B cell (primary cell): Measurements from ENCODE around the gene FAR2. TPM values are rescaled to one million over a fixed set of nuclear protein-coding genes. Genes with fewer than 3 reads are reported as not detected.

Experiments used
- ATAC-seq: fragments of 200-7000 bp; cut with Tn5 transposase; one replicate; pipeline ENCODE4 v1.10.0; 2021; ENCODE audit warnings: low read depth, mild to moderate bottlenecking, moderate number of reproducible peaks, moderate library complexity
- CTCF ChIA-PET: fragments of 350-600 bp; sonication (Branson Sonifier 250); formaldehyde crosslinking; loops from one replicate; lab custom pipeline; 2021; ENCODE audit warnings: antibody characterized with exemption, inconsistent platforms; lab: Charles Lee
- POLR2A ChIA-PET: fragments of 350-600 bp; sonication (Branson Sonifier 250); formaldehyde crosslinking; loops from one replicate; lab custom pipeline; 2021; ENCODE audit warnings: antibody characterized with exemption; lab: Charles Lee
- DNase-seq: peaks from one replicate; pipeline ENCODE4 v3.0.0; 2013
- H2AFZ ChIP-seq: 2 replicates; pipeline ENCODE4 v1.6.1; 2012; ENCODE audit warnings: mild to moderate bottlenecking, low read depth, low read length; ENCODE audit not compliant: insufficient read depth, poor library complexity, severe bottlenecking
- H3K27ac ChIP-seq, 2 donors: 1 replicate in 1 of 2; 2 replicates in 1 of 2; pipeline ENCODE4 v1.5.1; 2012 to 2013; ENCODE audit warnings: low read length in 2 of 2, mild to moderate bottlenecking in 2 of 2, moderate library complexity in 1 of 2
- H3K27me3 ChIP-seq, 4 experiments: fragments of 200-600 bp in 1 of 4; sonication (generic) in 1 of 4; replicated peaks in 1 of 4; 1 replicate in 2 of 4; 2 replicates in 2 of 4; pipeline versions ENCODE4 v1.6.1 to v1.7.0; 2013 to 2016; ENCODE audit warnings: low read length in 3 of 4, mild to moderate bottlenecking in 2 of 4, mixed read lengths in 1 of 4, moderate library complexity in 1 of 4; ENCODE audit not compliant: insufficient read depth in 4 of 4, control insufficient read depth in 3 of 4; ENCODE audit errors: control extremely low read depth in 1 of 4
- H3K36me3 ChIP-seq, 2 experiments: replicated peaks in 1 of 2; 1 replicate in 1 of 2; 2 replicates in 1 of 2; pipeline versions ENCODE4 v1.6.1 to v1.7.1; 2013; ENCODE audit warnings: low read length in 1 of 2; ENCODE audit not compliant: insufficient read depth in 2 of 2, control insufficient read depth in 1 of 2; ENCODE audit errors: control extremely low read depth in 1 of 2, extremely low read depth in 1 of 2
- H3K4me1 ChIP-seq, 2 donors: fragments of 200-600 bp in 1 of 2; sonication (generic) in 1 of 2; 1 replicate in 1 of 2; 2 replicates in 1 of 2; pipeline versions ENCODE4 v1.5.1 to v1.6.1; 2013 to 2017; ENCODE audit warnings: low read length in 2 of 2; ENCODE audit not compliant: control insufficient read depth in 2 of 2, insufficient read depth in 2 of 2
- H3K4me2 ChIP-seq: replicated peaks from 2 replicates; pipeline ENCODE3; 2012; ENCODE audit warnings: mild to moderate bottlenecking, low read depth, low read length; ENCODE audit not compliant: poor library complexity, severe bottlenecking
- H3K4me3 ChIP-seq, 5 experiments: fragments of 200-600 bp in 1 of 5; sonication (generic) in 1 of 5; 1 replicate in 3 of 5; 2 replicates in 2 of 5; pipeline versions ENCODE4 v1.5.1 to v1.7.0; 2011 to 2016; ENCODE audit warnings: low read length in 4 of 5, mild to moderate bottlenecking in 4 of 5, low read depth in 2 of 5, control low read depth in 1 of 5, moderate library complexity in 1 of 5; ENCODE audit not compliant: insufficient read depth in 1 of 5; ENCODE audit errors: control extremely low read depth in 1 of 5, extremely low read depth in 1 of 5
- H3K79me2 ChIP-seq: fragments of 200-600 bp; sonication (generic); one replicate; pipeline ENCODE4 v1.6.0; 2016; ENCODE audit warnings: low read length; ENCODE audit not compliant: control insufficient read depth, insufficient read depth
- H3K9ac ChIP-seq: fragments of 200-600 bp; sonication (generic); 2 replicates; pipeline ENCODE4 v1.6.1; 2017; ENCODE audit warnings: mild to moderate bottlenecking, low read length, moderate library complexity
- H3K9me3 ChIP-seq, 3 donors: one replicate each; pipeline versions ENCODE4 v1.6.1 to v1.7.1; 2013; ENCODE audit warnings: low read length in 2 of 3; ENCODE audit not compliant: control insufficient read depth in 2 of 3, insufficient read depth in 1 of 3; ENCODE audit errors: control extremely low read depth in 1 of 3
- H4K20me1 ChIP-seq: 2 replicates; pipeline ENCODE4 v1.6.0; 2012; ENCODE audit warnings: mild to moderate bottlenecking, low read length; ENCODE audit not compliant: insufficient read depth, control insufficient read depth, poor library complexity, severe bottlenecking
- H3K27ac Mint-ChIP-seq: one replicate; pipeline ENCODE4 v1.8.0; 2021; ENCODE audit warnings: mixed read lengths
- H3K27me3 Mint-ChIP-seq: one replicate; pipeline ENCODE4 v1.8.0; 2021; ENCODE audit warnings: mixed read lengths
- H3K4me1 Mint-ChIP-seq: one replicate; pipeline ENCODE4 v1.8.0; 2021; ENCODE audit warnings: mixed read lengths
- H3K4me3 Mint-ChIP-seq: one replicate; pipeline ENCODE4 v1.8.0; 2021; ENCODE audit warnings: mixed read lengths
- H3K9me3 Mint-ChIP-seq: one replicate; pipeline ENCODE4 v1.8.0; 2022; ENCODE audit warnings: mixed read lengths; ENCODE audit not compliant: insufficient read depth
- EZH2 ChIP-seq: IDR thresholded peaks from 2 replicates; pipeline ENCODE4 v1.6.1; 2012; ENCODE audit warnings: borderline replicate concordance, low read depth, mild to moderate bottlenecking, moderate library complexity, low read length; ENCODE audit not compliant: insufficient read depth, poor library complexity, severe bottlenecking
- WGBS: methylation state at CpG from one replicate; pipeline ENCODE4 v1.1.5; 2013; ENCODE audit warnings: missing lambda C conversion rate; ENCODE audit not compliant: insufficient coverage; 5-methylcytosine and 5-hydroxymethylcytosine counted together
- intact Hi-C: fragments of 100-400 bp; cut with micrococcal nuclease; formaldehyde crosslinking; loops from one replicate; pipeline ENCODE4 v1.10.0; 2022
- polyA plus RNA-seq: library from polyadenylated mRNA; depleted of rRNA; stranded (reverse); fragments of >200 nt; gene quantifications from 2 replicates; pipeline ENCODE4 v1.2.3, GENCODE V29; 2012
- total RNA-seq, 2 donors: library from RNA; stranded (reverse); fragments of 120-200 nt in 1 of 2; gene quantifications; 1 replicate in 1 of 2; 2 replicates in 1 of 2; pipeline versions ENCODE4 v1.2.3 to v1.2.4, GENCODE V29; 2013 to 2022
- TF ChIP-seq, protein P1 (sequence below): fragments of 200-600 bp; IDR thresholded peaks from one replicate; pipeline ENCODE4 v1.8.0; 2022; ENCODE audit warnings: antibody characterized with exemption, mild to moderate bottlenecking

Gene FAR2
- total and polyA plus RNA-seq, 2 donors (not counting 1 experiment from before 2014, with no cell fraction given) = 0.39 TPM; not detected in 1

- TF ChIP-seq, protein P1, sequence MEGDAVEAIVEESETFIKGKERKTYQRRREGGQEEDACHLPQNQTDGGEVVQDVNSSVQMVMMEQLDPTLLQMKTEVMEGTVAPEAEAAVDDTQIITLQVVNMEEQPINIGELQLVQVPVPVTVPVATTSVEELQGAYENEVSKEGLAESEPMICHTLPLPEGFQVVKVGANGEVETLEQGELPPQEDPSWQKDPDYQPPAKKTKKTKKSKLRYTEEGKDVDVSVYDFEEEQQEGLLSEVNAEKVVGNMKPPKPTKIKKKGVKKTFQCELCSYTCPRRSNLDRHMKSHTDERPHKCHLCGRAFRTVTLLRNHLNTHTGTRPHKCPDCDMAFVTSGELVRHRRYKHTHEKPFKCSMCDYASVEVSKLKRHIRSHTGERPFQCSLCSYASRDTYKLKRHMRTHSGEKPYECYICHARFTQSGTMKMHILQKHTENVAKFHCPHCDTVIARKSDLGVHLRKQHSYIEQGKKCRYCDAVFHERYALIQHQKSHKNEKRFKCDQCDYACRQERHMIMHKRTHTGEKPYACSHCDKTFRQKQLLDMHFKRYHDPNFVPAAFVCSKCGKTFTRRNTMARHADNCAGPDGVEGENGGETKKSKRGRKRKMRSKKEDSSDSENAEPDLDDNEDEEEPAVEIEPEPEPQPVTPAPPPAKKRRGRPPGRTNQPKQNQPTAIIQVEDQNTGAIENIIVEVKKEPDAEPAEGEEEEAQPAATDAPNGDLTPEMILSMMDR = no peak
- TF ChIP-seq EZH2 = no peak
- H2AFZ ChIP-seq = no peak overlapping the region
- CTCF ChIA-PET = no interaction called here
- no peak for DNase-seq
- no peaks in the 10 kb centered on the region for H3K9me3 ChIP-seq
- H3K27me3 ChIP-seq = no peaks in the 10 kb centered on the region
- H3K27ac ChIP-seq = no peak overlapping the region
- no peak overlapping the region for H3K4me2 ChIP-seq
- Mint-ChIP-seq H3K27ac (no peak overlapping the region), H3K4me3 (no peak overlapping the region), H3K27me3 (no peaks in the 10 kb centered on the region), H3K4me1 (no peaks in the 10 kb centered on the region), H3K9me3 (no peaks in the 10 kb centered on the region)
- POLR2A ChIA-PET = no interaction called here
- H3K36me3 ChIP-seq = no peaks in the 10 kb centered on the region
- WGBS = 81% methylated on average over 2 of the region's 2 CpGs
- no peaks in the 10 kb centered on the region for H4K20me1 ChIP-seq
- intact Hi-C loops = no loop called here
- no peaks in the 10 kb centered on the region for H3K79me2 ChIP-seq
- H3K4me3 ChIP-seq = no peak overlapping the region
- ATAC-seq = no peak
- H3K9ac ChIP-seq = no peak overlapping the region
- no peaks in the 10 kb centered on the region for H3K4me1 ChIP-seq
These were observed 81.9 kb downstream of the FAR2 start for GRCh38 chr12:29230800-29231560.

DNA sequence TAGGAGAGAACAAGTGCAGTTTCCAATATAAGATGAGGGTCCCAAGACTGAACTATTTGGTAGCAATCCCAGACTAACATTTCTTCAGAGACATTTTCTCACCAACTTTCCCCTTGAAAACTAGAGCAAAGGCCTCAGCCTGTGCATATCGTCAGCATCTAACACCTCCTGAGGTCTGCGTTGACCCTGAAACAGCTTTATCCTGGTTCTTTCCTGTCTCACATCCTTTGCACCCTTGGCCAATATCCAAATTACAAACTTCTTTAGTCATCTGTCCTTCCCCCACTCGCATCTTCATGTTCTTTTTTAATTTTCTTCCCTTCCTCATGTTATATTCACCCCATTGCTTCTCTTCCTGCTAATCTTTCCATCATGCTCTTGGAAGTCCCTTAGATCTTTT is 83.0 kb downstream of the FAR2 start:
- no peaks in the 10 kb centered on the region for H3K27me3 Mint-ChIP-seq
- H3K9me3 Mint-ChIP-seq = no peaks in the 10 kb centered on the region
- H3K9me3 ChIP-seq = no peaks in the 10 kb centered on the region
- no peak overlapping the region for H3K27ac ChIP-seq
- H2AFZ ChIP-seq = no peak overlapping the region
- no peak overlapping the region for H3K27ac Mint-ChIP-seq
- 94% methylated on average over 3 of the region's 3 CpGs for WGBS
- H3K9ac ChIP-seq = no peak overlapping the region
- no peak overlapping the region for H3K4me2 ChIP-seq
- no peak overlapping the region for H3K4me3 ChIP-seq
- no peak for TF ChIP-seq EZH2
- TF ChIP-seq, protein P1 = no peak
- H3K4me1 Mint-ChIP-seq = no peaks in the 10 kb centered on the region
- intact Hi-C loops = no loop called here
- ATAC-seq (no peak), DNase-seq (no peak)
- no peaks in the 10 kb centered on the region for H3K79me2 ChIP-seq
- H4K20me1 ChIP-seq = no peaks in the 10 kb centered on the region
- no peaks in the 10 kb centered on the region for H3K4me1 ChIP-seq
- H3K27me3 ChIP-seq = no peaks in the 10 kb centered on the region
- no peak overlapping the region for H3K4me3 Mint-ChIP-seq
- POLR2A ChIA-PET = no interaction called here
- CTCF ChIA-PET = no interaction called here
- H3K36me3 ChIP-seq = no peaks in the 10 kb centered on the region
